ENCODE data around the gene IQGAP2.

IQGAP2 gene

GRCh38 chr5:76483881-76484280 is 80.8 kb downstream of the IQGAP2 start:
- no peaks in the 10 kb centered on the region for H3K4me1 ChIP-seq (ENCODE audit: control insufficient read depth in 1 of 2, insufficient read depth in 2 of 2, low read length in 2 of 2)
- H3K79me2 ChIP-seq (ENCODE audit: control insufficient read depth, insufficient read depth, low read length, poor library complexity) = no peaks in the 10 kb centered on the region
- H3K23ac ChIP-seq (ENCODE audit: low read length) = no peak overlapping the region
- no peak overlapping the region for H2BK12ac ChIP-seq (ENCODE audit: low read length)
- H4K8ac ChIP-seq (ENCODE audit: low read depth, low read length) = no peak overlapping the region
- no peak overlapping the region for H3K4me3 ChIP-seq (ENCODE audit: low read depth, low read length)
- H4K91ac ChIP-seq (ENCODE audit: low read depth, low read length) = no peak overlapping the region
- no peak overlapping the region for H3K18ac ChIP-seq (ENCODE audit: low read length)
- H3K4me2 ChIP-seq (ENCODE audit: low read length) = no peak overlapping the region
- no peaks in the 10 kb centered on the region for H3K27me3 ChIP-seq (ENCODE audit: insufficient read depth, low read length)
- no peak overlapping the region for H2BK120ac ChIP-seq (ENCODE audit: insufficient read depth, low read length, poor library complexity)
- H3K27ac ChIP-seq (ENCODE audit: low read depth, low read length) = no peak overlapping the region
- no peaks in the 10 kb centered on the region for H3K36me3 ChIP-seq (ENCODE audit: control insufficient read depth in 1 of 2, insufficient read depth in 2 of 2, low read length in 2 of 2)
- no peak overlapping the region for H2AK5ac ChIP-seq (ENCODE audit: low read length)
- H3K79me1 ChIP-seq (ENCODE audit: low read length) = no peaks in the 10 kb centered on the region
- peaks cover 1% of the 10 kb centered on the region for H3K9me3 ChIP-seq (ENCODE audit: insufficient read depth, low read depth, low read length)
- no peak overlapping the region for H2AFZ ChIP-seq (ENCODE audit: insufficient read depth, low read length, poor library complexity)
- no peak overlapping the region for H2BK5ac ChIP-seq (ENCODE audit: low read depth, low read length, poor library complexity)
- no peak overlapping the region for H3K14ac ChIP-seq (ENCODE audit: low read length)
- no peak for DNase-seq
- no peak overlapping the region for H3K9ac ChIP-seq (ENCODE audit: low read length)
- no peak overlapping the region for H4K12ac ChIP-seq (ENCODE audit: low read depth, low read length)
- WGBS (ENCODE audit: extremely low coverage, insufficient coverage, insufficient read length) = no CpG with 5 or more reads among the region's 4 CpGs
- H3K4ac ChIP-seq (ENCODE audit: low read depth, low read length) = no peak overlapping the region

GRCh38 chr5:76485511-76485910 is 82.4 kb downstream of the IQGAP2 start:
- DNase-seq = no peak
- Histone ChIP-seq H3K79me2 (ENCODE audit: control insufficient read depth, insufficient read depth, low read length, poor library complexity) (no peaks in the 10 kb centered on the region), H2BK12ac (ENCODE audit: low read length) (no peak overlapping the region), H3K4me3 (ENCODE audit: low read depth, low read length) (no peak overlapping the region), H3K27me3 (ENCODE audit: insufficient read depth, low read length) (no peaks in the 10 kb centered on the region), H2BK120ac (ENCODE audit: insufficient read depth, low read length, poor library complexity) (no peak overlapping the region), H2AFZ (ENCODE audit: insufficient read depth, low read length, poor library complexity) (no peak overlapping the region), H2BK5ac (ENCODE audit: low read depth, low read length, poor library complexity) (no peak overlapping the region), H3K79me1 (ENCODE audit: low read length) (no peaks in the 10 kb centered on the region), H3K18ac (ENCODE audit: low read length) (no peak overlapping the region), H3K4me2 (ENCODE audit: low read length) (no peak overlapping the region), H2AK5ac (ENCODE audit: low read length) (no peak overlapping the region), H3K9ac (ENCODE audit: low read length) (no peak overlapping the region), H4K91ac (ENCODE audit: low read depth, low read length) (no peak overlapping the region), H3K14ac (ENCODE audit: low read length) (no peak overlapping the region), H3K27ac (ENCODE audit: low read depth, low read length) (no peak overlapping the region), H4K8ac (ENCODE audit: low read depth, low read length) (no peak overlapping the region), H3K9me3 (ENCODE audit: insufficient read depth, low read depth, low read length) (peaks cover 1% of the 10 kb centered on the region), H4K12ac (ENCODE audit: low read depth, low read length) (no peak overlapping the region), H3K4ac (ENCODE audit: low read depth, low read length) (no peak overlapping the region), H3K23ac (ENCODE audit: low read length) (no peak overlapping the region), H3K4me1 (ENCODE audit: control insufficient read depth in 1 of 2, insufficient read depth in 2 of 2, low read length in 2 of 2) (no peaks in the 10 kb centered on the region), H3K36me3 (ENCODE audit: control insufficient read depth in 1 of 2, insufficient read depth in 2 of 2, low read length in 2 of 2) (no peaks in the 10 kb centered on the region)

GRCh38 chr5:76487386-76487785 is 84.3 kb downstream of the IQGAP2 start:
- Histone ChIP-seq H3K4ac (ENCODE audit: low read depth, low read length) (no peak overlapping the region), H3K23ac (ENCODE audit: low read length) (no peak overlapping the region), H4K12ac (ENCODE audit: low read depth, low read length) (no peak overlapping the region), H2BK120ac (ENCODE audit: insufficient read depth, low read length, poor library complexity) (no peak overlapping the region), H2BK12ac (ENCODE audit: low read length) (no peak overlapping the region), H3K9ac (ENCODE audit: low read length) (no peak overlapping the region), H3K9me3 (ENCODE audit: insufficient read depth, low read depth, low read length) (peaks cover 1% of the 10 kb centered on the region), H3K36me3 (ENCODE audit: control insufficient read depth in 1 of 2, insufficient read depth in 2 of 2, low read length in 2 of 2) (no peaks in the 10 kb centered on the region), H2AK5ac (ENCODE audit: low read length) (no peak overlapping the region), H3K18ac (ENCODE audit: low read length) (no peak overlapping the region), H3K79me1 (ENCODE audit: low read length) (no peaks in the 10 kb centered on the region), H4K91ac (ENCODE audit: low read depth, low read length) (no peak overlapping the region), H3K4me1 (ENCODE audit: control insufficient read depth in 1 of 2, insufficient read depth in 2 of 2, low read length in 2 of 2) (peaks cover 3 to 4% of the 10 kb centered on the region in 2 experiments), H3K79me2 (ENCODE audit: control insufficient read depth, insufficient read depth, low read length, poor library complexity) (no peaks in the 10 kb centered on the region), H2AFZ (ENCODE audit: insufficient read depth, low read length, poor library complexity) (no peak overlapping the region), H2BK5ac (ENCODE audit: low read depth, low read length, poor library complexity) (no peak overlapping the region), H3K27me3 (ENCODE audit: insufficient read depth, low read length) (no peaks in the 10 kb centered on the region), H3K4me2 (ENCODE audit: low read length) (no peak overlapping the region), H4K8ac (ENCODE audit: low read depth, low read length) (no peak overlapping the region), H3K27ac (ENCODE audit: low read depth, low read length) (no peak overlapping the region), H3K14ac (ENCODE audit: low read length) (no peak overlapping the region), H3K4me3 (ENCODE audit: low read depth, low read length) (no peak overlapping the region)
- WGBS (ENCODE audit: extremely low coverage, insufficient coverage, insufficient read length) = no CpG with 5 or more reads among the region's 4 CpGs
- DNase-seq = no peak

GRCh38 chr5:76487821-76488220 is 84.7 kb downstream of the IQGAP2 start:
- H3K4me3 ChIP-seq (ENCODE audit: low read depth, low read length) = no peak overlapping the region
- H3K4ac ChIP-seq (ENCODE audit: low read depth, low read length) = no peak overlapping the region
- H2BK5ac ChIP-seq (ENCODE audit: low read depth, low read length, poor library complexity) = no peak overlapping the region
- no peak overlapping the region for H2AFZ ChIP-seq (ENCODE audit: insufficient read depth, low read length, poor library complexity)
- H3K9me3 ChIP-seq (ENCODE audit: insufficient read depth, low read depth, low read length) = peaks cover 1% of the 10 kb centered on the region
- no peaks in the 10 kb centered on the region for H3K79me2 ChIP-seq (ENCODE audit: control insufficient read depth, insufficient read depth, low read length, poor library complexity)
- no peak overlapping the region for H4K8ac ChIP-seq (ENCODE audit: low read depth, low read length)
- no peak overlapping the region for H3K23ac ChIP-seq (ENCODE audit: low read length)
- no peak overlapping the region for H3K14ac ChIP-seq (ENCODE audit: low read length)
- H3K36me3 ChIP-seq (ENCODE audit: control insufficient read depth in 1 of 2, insufficient read depth in 2 of 2, low read length in 2 of 2) = no peaks in the 10 kb centered on the region
- no peak overlapping the region for H4K12ac ChIP-seq (ENCODE audit: low read depth, low read length)
- no peak overlapping the region for H3K9ac ChIP-seq (ENCODE audit: low read length)
- H4K91ac ChIP-seq (ENCODE audit: low read depth, low read length) = no peak overlapping the region
- no peak overlapping the region for H3K4me2 ChIP-seq (ENCODE audit: low read length)
- H3K18ac ChIP-seq (ENCODE audit: low read length) = no peak overlapping the region
- H2BK120ac ChIP-seq (ENCODE audit: insufficient read depth, low read length, poor library complexity) = no peak overlapping the region
- H3K79me1 ChIP-seq (ENCODE audit: low read length) = no peaks in the 10 kb centered on the region
- H3K4me1 ChIP-seq (ENCODE audit: control insufficient read depth in 1 of 2, insufficient read depth in 2 of 2, low read length in 2 of 2) = peaks cover 7 to 8% of the 10 kb centered on the region in 2 experiments
- H3K27ac ChIP-seq (ENCODE audit: low read depth, low read length) = no peak overlapping the region
- H2AK5ac ChIP-seq (ENCODE audit: low read length) = no peak overlapping the region
- WGBS (ENCODE audit: extremely low coverage, insufficient coverage, insufficient read length) = no CpG with 5 or more reads among the region's 1 CpG
- DNase-seq = no peak
- no peaks in the 10 kb centered on the region for H3K27me3 ChIP-seq (ENCODE audit: insufficient read depth, low read length)
- H2BK12ac ChIP-seq (ENCODE audit: low read length) = no peak overlapping the region

All from trophoblast cell (in vitro differentiated cells and primary cell).